GM21717 (cell line): Measurements from ENCODE around the gene MAPK12.

ENCODE experiments used
- ATAC-seq: cut with Tn5 transposase; IDR thresholded peaks from one replicate; pipeline ENCODE4 v1.9.1; 2021; ENCODE audit warnings: mild to moderate bottlenecking, moderate library complexity; ENCODE audit not compliant: unreplicated experiment

Gene MAPK12

DNA sequence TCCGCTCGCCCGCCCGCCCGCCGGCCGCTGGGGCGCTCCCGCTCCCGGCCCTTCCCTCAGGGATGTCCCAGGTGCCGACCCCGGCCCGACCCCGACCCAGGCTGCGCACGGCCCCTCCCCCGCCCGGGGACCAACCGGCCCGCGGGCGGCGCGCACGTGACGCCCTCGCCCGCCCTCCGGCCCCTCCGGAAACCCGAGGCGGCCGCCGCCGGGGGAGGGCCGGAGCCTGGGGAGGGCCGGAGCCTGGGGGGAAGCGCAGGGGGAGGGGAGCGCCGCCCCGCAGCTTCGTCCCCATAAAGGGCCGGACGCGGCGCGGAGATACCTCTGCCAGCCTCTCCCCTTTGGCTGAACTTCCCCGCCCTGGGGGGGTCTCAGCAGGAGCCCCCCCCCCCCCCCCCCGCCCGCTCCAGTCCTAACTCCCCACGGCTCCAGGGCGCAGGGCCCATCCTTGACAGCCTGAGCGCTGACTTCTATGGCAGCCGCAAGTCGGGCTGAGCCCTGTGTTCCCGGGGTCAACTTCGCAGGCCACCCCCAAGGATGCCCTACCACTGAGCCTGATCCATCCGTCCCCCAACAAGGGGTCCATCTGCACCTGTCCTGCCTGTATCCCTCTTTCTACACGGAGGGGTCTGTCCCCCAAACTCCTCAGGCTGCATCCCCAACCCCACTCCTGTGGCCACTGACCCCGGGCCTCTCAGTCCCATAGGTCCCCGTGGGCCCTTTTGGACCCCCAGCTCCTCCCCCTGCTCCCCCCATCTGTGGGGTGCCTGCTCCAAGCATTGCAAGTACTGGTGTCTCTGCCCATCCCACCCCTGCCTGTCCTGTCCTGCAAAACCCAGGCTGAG is at the start of gene MAPK12:
MAPK12 (minus strand) TSS at position 69 of the 845 bp plus-strand sequence. CDS start 174 bp downstream, outside the sequence.
- no peak for ATAC-seq

DNA sequence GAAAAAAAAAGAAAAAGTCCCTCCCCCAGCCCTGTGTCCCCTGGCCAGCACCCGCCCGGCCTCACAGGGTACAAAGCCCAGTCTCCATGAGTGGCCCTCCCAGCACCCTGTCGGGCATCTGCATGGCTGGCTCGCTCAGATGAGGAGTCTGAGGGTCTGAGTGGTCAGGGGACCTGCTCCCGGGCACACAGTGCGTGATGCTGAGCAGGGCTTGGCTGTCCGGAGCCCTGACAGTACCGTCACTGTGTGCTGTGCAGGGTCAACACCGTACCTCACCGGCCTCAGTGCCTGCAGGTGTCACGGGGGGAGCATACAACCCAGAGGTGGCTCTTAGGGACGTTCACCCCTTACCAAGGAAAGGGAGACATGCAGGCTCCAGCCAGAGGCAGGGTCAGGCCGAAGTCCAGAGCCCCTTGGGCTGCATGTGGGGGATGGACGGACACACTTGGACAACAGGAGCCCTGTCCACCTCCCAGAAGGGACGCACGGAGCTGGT is 49.5 kb upstream of the MAPK12 start:
- no peak for ATAC-seq

DNA sequence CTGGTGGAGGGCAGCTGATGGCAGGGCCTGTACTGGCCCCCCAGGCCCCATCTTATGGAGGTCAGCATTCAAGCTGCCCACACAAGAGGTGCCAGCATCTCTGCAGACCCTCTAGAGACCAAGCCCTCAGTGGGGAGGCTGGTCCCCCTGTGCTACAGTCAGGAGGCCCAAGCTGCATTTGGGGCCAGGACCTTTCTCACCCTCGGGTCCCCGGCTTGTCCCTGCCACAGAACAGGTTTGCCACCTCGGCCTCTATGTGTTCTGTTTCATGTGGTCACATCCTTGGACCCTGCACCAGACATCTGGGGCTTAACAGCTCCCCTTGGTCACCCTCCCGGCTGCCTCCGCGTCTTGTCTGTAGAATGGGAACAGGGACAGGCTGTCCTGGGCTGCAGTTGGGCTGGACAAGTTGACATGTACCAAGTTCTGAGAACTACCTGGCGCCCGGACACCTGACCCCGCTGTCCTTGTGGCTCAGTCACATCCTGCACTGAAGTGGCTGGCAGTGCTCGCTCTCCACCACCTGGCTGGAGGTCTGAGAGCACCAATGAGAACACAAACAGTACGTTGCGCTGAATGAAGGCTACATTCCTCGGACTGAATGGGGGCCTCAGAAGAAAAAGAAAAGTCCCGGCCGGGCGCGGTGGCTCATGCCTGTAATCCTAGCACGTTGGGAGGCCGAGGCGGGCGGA is 48.7 kb upstream of the MAPK12 start:
- no peak for ATAC-seq

DNA sequence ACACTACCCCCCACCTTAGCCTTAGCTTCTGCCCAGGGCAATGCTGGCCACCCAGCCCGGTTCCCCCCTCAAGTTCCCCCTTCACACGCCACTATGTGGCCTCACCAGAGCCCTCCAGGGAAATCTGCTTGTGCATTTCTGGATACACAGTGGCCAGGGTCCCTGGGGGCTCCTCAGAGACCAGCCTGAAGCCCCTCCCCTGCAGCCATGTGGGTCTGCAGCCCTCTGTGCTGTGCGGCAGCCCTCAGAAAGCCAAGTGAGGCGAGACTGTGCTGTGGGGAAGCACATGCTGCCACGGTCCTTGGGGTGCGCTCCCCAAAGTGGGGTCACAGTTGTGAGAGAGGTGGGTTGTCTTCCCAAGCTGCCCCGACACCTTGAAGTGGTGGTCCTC is 48.1 kb upstream of the MAPK12 start:
- no peak for ATAC-seq

DNA sequence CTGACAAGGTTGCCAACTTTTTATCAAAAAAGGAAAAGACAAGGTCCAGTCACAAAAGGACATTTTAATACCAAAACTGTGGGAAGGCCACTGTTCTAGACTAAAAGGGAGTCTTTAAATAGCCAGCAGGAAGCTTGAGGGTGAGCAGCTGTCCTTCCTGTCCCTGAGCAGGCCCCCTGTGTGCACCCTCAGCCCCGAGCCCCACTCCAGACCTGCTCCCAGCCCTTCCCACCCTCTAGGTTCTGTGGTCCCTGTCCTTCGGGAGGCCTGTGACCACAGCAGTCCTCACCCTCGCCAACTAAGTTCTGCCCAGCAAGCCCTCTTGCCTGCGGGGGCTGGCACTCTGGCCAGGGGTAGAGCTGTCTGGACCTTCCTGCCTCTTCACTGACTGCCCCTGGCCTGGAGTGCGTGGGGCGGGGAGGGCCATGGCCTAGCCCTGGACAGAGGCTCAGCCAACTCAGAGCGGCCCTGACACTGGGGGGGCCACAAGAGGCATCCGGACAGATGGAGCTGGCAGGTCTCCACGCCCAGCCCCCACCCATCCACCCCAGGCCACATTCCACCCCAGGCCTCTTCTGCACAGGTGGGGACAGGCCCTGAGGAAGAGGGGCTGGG is 47.6 kb upstream of the MAPK12 start:
- no peak for ATAC-seq

DNA sequence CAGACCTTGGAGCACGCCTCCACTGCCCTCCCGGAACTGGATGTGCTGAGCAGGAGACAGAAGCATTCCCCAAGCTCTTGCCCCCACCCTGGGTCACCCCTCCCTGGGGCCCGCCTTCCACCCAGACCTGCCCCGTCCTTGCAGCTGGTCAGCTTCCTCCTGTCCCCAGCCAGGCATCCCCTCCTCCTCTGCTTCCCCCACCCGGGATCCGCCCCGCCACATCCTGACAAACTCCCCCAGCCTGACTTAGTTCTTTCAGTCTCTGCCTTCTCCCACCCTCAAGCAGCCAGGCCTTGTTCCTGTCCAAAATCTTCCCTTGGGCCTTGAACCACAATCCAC is 47.1 kb upstream of the MAPK12 start:
- ATAC-seq: no peak

DNA sequence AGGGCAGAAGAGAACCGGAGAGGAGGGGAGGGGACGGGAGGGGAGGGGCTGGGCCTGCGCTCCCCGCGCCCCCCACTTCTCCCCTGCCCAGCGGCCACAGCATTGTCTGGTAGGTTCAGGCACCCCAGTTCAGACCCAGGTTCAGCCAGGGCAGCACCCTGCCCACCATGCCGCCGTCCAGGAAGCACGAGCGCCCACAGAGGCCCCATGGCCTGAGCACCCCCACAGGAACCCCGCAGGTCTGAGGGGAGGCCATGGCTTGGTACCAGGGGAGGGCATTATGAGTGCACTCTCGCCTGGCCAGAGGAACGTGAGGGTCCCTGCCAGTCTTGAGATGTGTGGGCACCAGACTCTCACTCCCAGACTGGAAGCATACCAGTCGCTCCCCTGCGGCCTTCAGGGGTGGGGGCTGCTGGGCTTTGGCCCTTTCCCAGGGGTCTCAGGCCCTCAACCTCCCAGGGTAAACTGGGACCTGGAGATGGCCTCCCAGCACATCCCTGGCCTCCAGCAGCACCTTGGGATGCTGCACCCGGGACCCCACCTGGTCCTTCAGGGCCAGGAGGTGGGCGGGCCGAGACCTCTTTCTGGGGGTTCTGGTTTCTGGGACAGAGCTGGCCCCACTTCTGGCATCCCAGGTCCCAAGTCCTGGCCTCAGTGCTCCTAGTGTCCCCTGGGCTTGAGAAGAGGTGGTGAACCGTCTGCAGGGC is 46.6 kb upstream of the MAPK12 start:
- no peak for ATAC-seq

DNA sequence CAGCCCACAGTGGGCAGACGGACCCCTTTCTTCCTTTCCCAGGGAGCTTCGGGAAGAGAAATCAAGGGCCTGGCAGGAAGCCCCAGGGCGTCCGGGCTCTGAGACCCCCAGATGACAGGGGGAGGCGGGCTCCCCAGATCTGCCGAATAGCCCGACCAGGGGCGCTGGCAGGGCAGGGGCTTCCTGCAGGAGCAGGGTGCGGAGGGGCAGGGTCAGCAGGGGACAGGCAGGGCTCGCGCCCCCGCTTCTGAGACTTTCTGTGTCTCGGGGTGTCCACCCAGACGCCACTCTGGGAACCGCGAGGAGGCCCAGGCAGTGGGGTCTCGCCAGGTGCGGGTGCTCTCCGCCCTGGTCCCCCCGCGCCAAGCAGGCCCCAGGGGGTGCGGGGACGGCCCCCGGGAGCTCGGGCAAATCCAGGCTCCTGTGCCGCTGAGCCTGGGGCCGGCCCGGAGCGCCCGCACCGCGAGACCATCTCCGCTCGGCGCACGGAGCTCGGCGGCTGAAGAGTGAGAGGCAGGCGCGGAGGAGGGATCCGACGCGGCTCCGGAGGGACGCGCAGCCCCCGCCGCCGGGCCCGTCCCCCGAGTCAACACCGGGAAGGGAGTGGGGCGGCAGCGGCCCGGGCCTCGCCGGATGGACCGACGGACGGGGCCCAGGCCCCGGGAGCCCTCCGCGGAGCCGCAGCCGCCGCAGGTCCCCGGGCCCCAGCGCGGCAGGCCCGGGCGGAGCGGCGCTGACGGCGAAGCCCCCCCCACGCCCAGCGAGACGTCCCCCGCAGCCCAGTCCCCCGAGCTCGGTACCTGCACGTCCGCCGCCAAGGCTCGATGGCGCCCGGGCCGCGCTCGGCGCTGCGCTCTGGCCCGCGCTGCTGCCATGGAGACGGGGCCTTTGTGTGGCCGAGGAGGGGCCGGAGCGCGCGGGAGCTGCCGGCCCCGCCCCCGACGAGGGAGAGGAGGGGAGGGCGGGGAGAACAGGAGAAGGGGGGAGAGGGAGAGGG is 45.6 kb upstream of the MAPK12 start, which contains the start of gene PLXNB2:
PLXNB2 (minus strand) TSS at position 894 of the 997 bp plus-strand sequence. CDS start 17,062 bp downstream, outside the sequence.
- ATAC-seq: no peak

DNA sequence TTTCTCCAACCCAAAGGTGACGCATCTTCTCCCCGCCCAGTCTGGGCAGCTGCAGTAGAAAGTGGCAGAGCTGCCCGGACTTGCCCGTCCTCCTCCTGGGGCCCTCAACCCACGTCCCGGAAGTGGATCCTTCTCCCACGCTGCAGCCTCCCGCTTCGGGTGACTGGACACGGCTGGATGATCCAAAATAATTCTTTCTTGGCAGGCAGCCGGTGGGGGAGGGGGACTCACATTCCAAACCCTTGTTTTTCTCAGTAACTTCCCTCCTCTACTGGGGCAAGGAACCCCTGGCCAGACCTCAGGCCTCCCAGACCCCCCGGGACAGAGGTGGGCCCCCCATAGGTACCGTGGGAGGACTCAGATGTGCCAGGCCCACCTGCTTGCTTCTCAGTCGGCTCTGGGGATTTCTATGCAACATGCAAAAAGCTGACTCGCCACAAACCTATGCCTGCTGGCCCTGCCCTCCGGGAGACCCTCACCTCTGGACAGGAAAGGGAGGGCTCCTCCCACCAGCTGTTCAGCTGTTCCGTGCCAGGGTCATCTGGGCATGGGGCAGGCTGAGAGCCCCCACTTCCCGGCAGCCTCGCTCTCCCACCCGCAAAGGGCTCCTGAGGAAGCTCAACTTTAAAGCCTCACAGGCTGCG is 44.6 kb upstream of the MAPK12 start:
- no peak for ATAC-seq

DNA sequence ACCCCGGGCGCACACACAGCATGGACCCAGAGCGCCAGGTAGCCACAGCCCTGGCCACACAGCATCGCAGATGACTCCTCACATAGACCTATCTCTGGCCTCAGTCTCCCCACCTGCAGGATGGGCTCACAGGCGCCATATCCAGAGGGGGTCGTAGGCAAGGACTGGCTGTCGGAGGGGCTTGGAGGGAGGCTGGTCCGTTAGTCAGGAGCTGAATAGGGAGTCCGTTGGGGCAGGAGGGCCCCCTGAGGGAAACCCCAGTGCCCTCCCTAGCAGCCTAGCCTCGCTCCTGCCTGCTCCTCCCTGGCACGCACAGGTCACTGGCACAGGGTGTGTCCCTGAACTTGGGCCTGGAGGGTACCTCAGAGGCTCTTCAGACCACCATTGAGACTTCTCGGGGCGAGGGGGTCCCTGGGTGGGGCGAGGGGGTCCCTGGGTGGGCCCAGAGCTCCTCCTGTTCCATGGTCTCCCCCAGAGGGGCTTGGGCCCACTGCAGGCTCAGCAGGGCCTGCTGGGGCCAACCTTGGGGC is 44.0 kb upstream of the MAPK12 start:
- no peak for ATAC-seq

DNA sequence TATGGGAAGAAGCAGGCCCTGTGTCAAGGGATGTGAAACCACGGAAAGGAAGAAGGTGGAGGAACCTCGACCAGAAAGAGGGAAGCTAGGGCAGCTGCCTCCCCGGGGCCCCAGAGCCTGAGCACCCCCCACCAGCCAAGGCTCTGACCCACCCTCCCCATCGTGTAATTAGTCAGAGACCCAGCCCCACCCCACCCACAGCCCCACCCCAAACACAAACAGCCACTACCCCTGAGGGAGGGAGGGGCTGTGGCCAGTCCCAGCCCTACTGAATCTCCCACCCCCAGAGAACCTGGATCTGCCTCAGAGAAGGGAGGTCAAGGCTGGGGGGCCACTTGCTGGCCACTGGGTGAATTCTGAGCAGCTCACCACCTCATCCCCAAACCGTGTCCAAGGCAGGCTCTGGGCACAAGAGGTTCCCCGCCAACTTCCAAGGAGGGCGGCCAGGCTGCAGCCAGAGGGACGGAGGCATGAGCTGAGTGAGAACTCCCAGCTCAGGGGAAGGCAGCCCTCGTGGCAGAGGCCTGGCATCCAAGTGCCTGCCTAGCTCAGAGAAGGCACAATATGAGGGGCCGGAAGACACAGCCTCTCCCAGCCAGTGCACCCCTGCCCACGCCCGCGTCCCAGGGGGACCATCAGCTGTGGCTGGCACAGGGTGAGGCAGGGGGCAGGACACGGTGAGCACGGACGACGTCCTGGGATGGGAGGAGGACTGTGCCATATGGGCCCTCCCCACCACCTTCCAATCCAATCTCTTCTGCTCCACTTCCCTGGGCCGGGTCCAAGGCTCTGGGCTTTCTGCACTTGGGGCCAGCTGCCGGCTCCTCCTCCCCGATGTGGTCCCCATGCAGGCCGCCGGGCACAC is 43.3 kb upstream of the MAPK12 start:
- no peak for ATAC-seq

DNA sequence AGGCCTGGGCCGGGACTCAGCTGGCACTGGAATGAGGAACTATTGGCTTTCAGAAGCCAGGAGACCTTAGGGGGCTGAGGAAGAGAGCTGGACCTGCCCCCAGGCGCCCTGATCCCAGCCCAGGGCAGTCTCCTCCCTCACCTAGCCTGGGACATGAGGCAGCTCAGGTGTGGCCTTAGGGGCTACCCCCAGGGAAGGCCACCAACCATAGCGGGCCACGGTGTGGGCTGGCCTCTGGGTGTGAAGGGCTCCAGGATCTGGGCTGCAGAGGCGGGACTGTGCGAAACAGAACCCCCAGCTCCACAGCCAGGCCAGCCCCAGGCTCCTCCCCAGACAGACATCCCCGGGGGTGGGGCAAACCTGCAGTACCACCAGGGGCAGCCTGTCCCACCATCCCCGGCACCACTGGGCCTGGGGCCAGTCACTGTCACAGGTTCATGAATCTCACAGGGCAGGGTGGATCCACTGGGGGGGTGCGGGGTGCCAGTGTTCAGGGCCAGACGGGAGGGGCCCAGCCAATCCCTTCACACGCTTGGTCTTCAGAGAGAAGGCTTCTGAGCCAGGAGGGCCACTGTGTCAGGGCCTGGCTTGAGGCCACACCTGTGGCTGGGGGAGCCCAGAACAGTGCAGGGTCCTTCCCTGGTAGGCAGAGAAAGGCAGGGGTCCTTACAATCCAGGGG is 42.5 kb upstream of the MAPK12 start:
- no peak for ATAC-seq

DNA sequence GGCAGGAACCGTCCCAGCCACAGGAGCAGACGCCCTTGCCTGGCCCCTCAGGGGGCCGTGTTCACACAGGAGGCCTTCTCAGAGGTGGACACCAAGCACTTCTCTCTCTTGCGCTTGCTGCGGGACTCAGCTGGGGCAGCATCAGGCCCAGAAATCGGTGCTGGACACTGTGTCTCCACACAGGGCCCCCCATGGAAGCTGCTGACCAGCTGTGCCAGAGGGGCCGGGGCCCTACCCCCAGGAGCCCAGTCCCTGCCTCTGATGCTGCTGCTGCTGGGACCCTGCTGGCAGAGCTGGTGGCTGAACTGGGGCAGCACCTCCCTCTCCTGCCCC is 42.0 kb upstream of the MAPK12 start:
- ATAC-seq: no peak

DNA sequence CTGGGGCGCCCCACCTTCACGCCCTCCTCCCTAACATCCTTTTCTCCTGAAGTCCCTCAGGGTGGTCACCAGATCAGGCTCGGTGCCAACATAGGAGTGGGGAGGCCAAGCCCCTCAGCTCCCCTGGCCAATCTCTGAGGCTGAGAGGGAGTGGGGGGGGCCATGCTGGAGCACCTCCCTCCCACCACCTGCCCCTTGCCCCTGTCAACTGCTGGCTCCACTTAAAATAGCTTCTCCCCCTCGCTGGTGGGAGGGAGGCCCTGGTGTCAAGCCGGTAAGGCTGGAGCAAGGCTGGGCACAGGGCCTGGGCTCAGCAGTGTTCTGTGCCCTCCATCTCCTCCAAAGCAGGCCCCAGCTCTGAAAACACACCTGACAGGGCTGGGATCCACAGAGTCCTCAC is 41.1 kb upstream of the MAPK12 start:
- ATAC-seq: no peak

DNA sequence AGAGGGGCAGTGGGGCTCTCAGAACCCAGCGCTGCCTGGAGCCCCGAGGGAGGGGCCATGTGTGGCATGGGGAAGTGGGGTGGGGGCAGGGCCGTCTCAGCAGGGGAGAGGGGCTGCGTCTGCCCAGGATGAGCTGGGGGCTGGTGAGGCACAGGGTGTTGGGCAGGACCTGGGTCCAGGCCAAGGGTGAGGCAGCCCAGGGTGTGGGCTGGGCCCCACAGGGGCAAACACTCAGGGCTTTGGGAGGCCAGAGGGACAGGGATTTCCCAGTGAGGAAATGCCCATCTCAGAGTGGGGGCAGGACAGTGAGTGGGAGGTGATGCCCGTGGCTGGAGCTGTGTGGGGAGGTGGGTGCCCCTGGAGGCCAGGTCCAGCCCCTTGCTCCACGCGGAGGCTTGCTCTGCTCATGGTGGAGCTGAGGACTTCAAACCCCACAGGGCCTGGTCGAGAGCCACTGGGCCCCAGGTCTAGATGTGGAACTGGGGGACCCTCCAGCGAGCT is 40.6 kb upstream of the MAPK12 start:
- ATAC-seq: no peak

DNA sequence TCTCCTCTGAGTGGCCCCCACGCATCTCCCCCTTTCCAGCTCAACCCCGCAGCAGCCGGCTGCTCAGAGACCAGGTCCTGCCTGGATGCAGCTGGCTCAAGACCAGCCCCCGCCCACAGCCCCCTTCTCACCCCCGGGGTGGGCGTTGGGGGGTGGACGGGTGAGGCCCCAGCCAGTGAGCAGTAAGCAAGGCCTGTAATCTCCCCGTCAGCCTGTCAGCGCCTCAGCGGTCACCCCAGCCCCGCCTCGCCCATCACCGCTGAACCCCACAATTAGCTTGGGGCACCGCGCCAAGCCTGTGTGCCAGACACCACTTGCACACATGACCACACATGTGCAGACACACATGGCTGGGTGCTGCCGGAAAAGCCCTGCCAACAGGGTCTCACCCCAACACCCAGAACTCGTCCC is 40.1 kb upstream of the MAPK12 start:
- ATAC-seq: no peak

DNA sequence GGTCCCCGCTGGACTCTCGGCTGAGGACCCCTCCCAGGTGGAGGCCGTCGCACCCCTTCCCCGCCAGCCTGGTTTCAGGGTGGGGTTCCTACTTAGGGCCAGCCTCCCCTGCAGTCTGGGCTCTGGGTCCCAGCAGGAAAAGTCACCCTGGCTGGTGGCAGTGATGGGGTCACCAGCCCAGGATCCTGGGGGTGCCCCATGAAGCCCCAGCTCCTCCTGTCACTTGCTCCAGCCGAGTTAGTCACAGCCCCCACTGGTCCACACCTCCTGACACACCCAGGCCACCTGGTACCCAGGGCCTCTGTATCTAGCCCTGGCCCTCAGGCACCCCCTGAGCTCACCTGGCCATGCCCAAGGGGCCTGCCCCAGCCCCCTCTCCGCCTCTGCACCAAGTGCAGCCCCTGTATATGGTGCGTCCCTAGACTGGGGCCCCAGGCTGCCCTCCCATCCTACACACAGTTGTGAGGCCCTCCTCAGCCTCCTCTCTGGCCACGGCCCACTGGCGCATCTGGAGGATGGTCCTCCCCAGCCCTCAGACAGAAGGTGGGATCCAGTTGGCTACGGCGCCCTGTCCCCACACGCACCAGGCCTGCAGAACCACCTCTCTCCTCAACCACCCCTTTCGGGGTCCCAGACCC is 39.3 kb upstream of the MAPK12 start:
- ATAC-seq: no peak
